Neural cell (in vitro differentiated cells): Measurements from ENCODE around the gene ADAMTSL4. TPM values are rescaled to one million over a fixed set of nuclear protein-coding genes. Genes with fewer than 3 reads are reported as not detected.

Experiments used
- H2AFZ ChIP-seq: fragments of 200-600, 300-800 bp; sonication (generic), shearing (Covaris generic); 2 replicates; pipeline ENCODE4 v1.6.0; 2014; ENCODE audit warnings: low read depth, mild to moderate bottlenecking, antibody characterized with exemption, low read length, moderate library complexity
- H3F3A ChIP-seq: fragments of 200-600 bp; shearing (Covaris generic); 2 replicates; pipeline ENCODE4 v1.6.1; 2016; ENCODE audit warnings: mild to moderate bottlenecking, moderate library complexity, mixed read lengths, antibody characterized with exemption, low read length; ENCODE audit not compliant: insufficient read depth, poor library complexity, severe bottlenecking
- H3K27ac ChIP-seq: fragments of 200-600, 300-800 bp; sonication (generic), shearing (Covaris generic); 2 replicates; pipeline ENCODE4 v1.5.1; 2014; ENCODE audit warnings: mild to moderate bottlenecking, low read length, moderate library complexity
- H3K27me3 ChIP-seq: fragments of 300-800, 200-600 bp; sonication (generic), shearing (Covaris generic); 2 replicates; pipeline ENCODE4 v1.6.0; 2014; ENCODE audit warnings: mild to moderate bottlenecking, low read depth, low read length, moderate library complexity; ENCODE audit not compliant: insufficient read depth
- H3K36me3 ChIP-seq: fragments of 300-800, 200-600 bp; sonication (generic), shearing (Covaris generic); 2 replicates; pipeline ENCODE4 v1.5.1; 2014; ENCODE audit warnings: mild to moderate bottlenecking, antibody characterized with exemption, low read length, moderate library complexity; ENCODE audit not compliant: insufficient read depth
- H3K4me2 ChIP-seq: fragments of 300-800, 200-600 bp; sonication (generic), shearing (Covaris generic); 2 replicates; pipeline ENCODE4 v1.6.0; 2014; ENCODE audit warnings: mild to moderate bottlenecking, low read length
- H3K4me3 ChIP-seq: fragments of 300-800, 200-600 bp; sonication (generic), shearing (Covaris generic); 2 replicates; pipeline ENCODE4 v1.5.1; 2014; ENCODE audit warnings: mild to moderate bottlenecking, low read length, moderate library complexity
- H3K79me2 ChIP-seq: fragments of 200-600 bp; shearing (Covaris generic); replicated peaks from 2 replicates; pipeline ENCODE4 v1.6.0; 2014; ENCODE audit warnings: mild to moderate bottlenecking, low read length, moderate library complexity; ENCODE audit not compliant: insufficient read depth
- H3K9ac ChIP-seq: fragments of 300-800, 200-600 bp; sonication (generic), shearing (Covaris generic); 2 replicates; pipeline ENCODE4 v1.6.1; 2016; ENCODE audit warnings: mild to moderate bottlenecking, low read length, mixed read lengths
- H3K9me2 ChIP-seq: fragments of 200-600 bp; shearing (Covaris generic); 2 replicates; pipeline ENCODE4 v1.6.1; 2016; ENCODE audit warnings: mild to moderate bottlenecking, low read length, mixed read lengths; ENCODE audit not compliant: insufficient read depth
- H3K9me3 ChIP-seq: fragments of 200-600, 300-800 bp; sonication (generic), shearing (Covaris generic); 2 replicates; pipeline ENCODE4 v1.6.1; 2016; ENCODE audit warnings: mild to moderate bottlenecking, mixed run types, low read length, moderate library complexity, mixed read lengths
- H4K20me1 ChIP-seq: fragments of 200-600 bp; shearing (Covaris generic); 2 replicates; pipeline ENCODE4 v1.6.1; 2016; ENCODE audit warnings: mild to moderate bottlenecking, mixed run types; ENCODE audit not compliant: insufficient read depth
- CTCF ChIP-seq: fragments of 450-650 bp; IDR thresholded peaks from 2 replicates; pipeline ENCODE4 v1.5.1; 2014; ENCODE audit warnings: antibody characterized with exemption, mild to moderate bottlenecking, moderate library complexity; ENCODE audit not compliant: poor library complexity, severe bottlenecking
- EP300 ChIP-seq: fragments of 450-650 bp; conservative IDR thresholded peaks from 2 replicates; pipeline ENCODE4 v1.6.1; 2014; ENCODE audit warnings: antibody characterized with exemption, mild to moderate bottlenecking, moderate library complexity; ENCODE audit not compliant: poor library complexity, severe bottlenecking
- EZH2 ChIP-seq: fragments of 200-600, 300-800 bp; shearing (Covaris generic), sonication (generic); IDR thresholded peaks from 2 replicates; pipeline ENCODE4 v1.6.1; 2014; ENCODE audit warnings: antibody characterized with exemption, low read length, borderline replicate concordance, mild to moderate bottlenecking; ENCODE audit not compliant: insufficient read depth, poor library complexity, severe bottlenecking
- MXI1 ChIP-seq: fragments of 450-650 bp; conservative IDR thresholded peaks from 2 replicates; pipeline ENCODE4 v1.6.1; 2014; ENCODE audit warnings: antibody characterized with exemption, mild to moderate bottlenecking; ENCODE audit not compliant: poor library complexity, severe bottlenecking
- POLR2AphosphoS5 ChIP-seq: IDR thresholded peaks from 2 replicates; pipeline ENCODE4 v1.6.1; 2012
- RAD21 ChIP-seq: fragments of 450-650 bp; conservative IDR thresholded peaks from 2 replicates; pipeline ENCODE4 v1.6.1; 2014; ENCODE audit warnings: antibody characterized with exemption, mild to moderate bottlenecking, moderate library complexity
- REST ChIP-seq: IDR thresholded peaks from 2 replicates; pipeline ENCODE4 v1.6.1; 2012; ENCODE audit warnings: borderline replicate concordance
- SMC3 ChIP-seq: fragments of 450-650 bp; conservative IDR thresholded peaks from 2 replicates; pipeline ENCODE4 v1.6.1; 2014; ENCODE audit warnings: antibody characterized with exemption, mild to moderate bottlenecking, moderate library complexity; ENCODE audit not compliant: poor library complexity
- TAF1 ChIP-seq: IDR thresholded peaks from 2 replicates; pipeline ENCODE4 v1.6.1; 2012; ENCODE audit warnings: low read depth
- polyA plus RNA-seq: library from polyadenylated mRNA; depleted of rRNA; stranded (reverse); fragments of >200 nt; gene quantifications from 2 replicates; pipeline ENCODE4 v1.2.3, GENCODE V29; 2014

ADAMTSL4 gene
- polyA plus RNA-seq, 1 donor from 2014 or later: not detected

DNA sequence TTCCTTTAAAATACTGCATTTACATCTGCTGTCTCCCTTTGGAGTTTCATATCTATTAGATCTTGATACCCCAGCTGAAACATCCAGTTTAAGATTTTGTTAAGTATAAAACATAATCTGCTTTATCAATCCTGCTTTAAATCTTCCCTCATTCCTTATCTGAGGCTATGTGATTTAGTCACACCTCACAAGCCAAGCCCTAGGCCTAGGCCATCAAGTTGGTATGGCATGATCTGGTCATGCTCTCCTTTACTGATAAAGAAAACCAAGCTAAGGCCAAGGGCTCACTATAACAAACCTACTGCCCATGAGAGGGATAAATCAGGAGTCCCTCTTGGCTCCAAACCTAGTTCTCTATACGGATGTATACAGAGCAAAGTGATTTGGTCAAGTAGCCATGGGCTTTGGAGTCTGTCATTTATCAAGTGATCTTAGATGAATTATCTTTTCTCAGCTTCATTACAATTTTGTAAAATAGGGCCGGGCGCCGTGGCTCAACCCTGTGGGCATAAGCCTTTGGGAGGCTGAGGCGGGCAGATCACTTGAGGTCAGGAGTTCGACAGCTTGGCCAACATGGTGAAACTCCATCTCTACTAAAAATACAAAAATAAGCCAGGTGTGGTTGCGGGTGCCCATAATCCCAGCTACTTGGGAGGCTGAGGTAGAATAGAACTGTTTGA lies 57.4 kb downstream of the ADAMTSL4 start:
- Histone ChIP-seq H3K4me3 (no peak overlapping the region), H3K79me2 (peaks cover 3% of the 10 kb centered on the region), H3F3A (no peaks in the 10 kb centered on the region), H3K9me2 (no peaks in the 10 kb centered on the region), H3K36me3 (no peaks in the 10 kb centered on the region), H3K4me2 (no peak overlapping the region), H3K9ac (no peak overlapping the region), H3K27me3 (no peaks in the 10 kb centered on the region), H3K9me3 (no peaks in the 10 kb centered on the region), H2AFZ (no peak overlapping the region), H3K27ac (no peak overlapping the region), H4K20me1 (no peaks in the 10 kb centered on the region)
- TF ChIP-seq SMC3 (no peak), POLR2AphosphoS5 (no peak), RAD21 (no peak), EZH2 (no peak), REST (no peak), EP300 (no peak), MXI1 (no peak), CTCF (no peak), TAF1 (no peak)

GRCh38 chr1:150609732-150610131 lies 60.5 kb downstream of the ADAMTSL4 start:
- Histone ChIP-seq H3K9ac (peak overlapping the region; percentile 29), H3K27me3 (no peaks in the 10 kb centered on the region), H3K4me3 (no peak overlapping the region), H3K9me2 (no peaks in the 10 kb centered on the region), H3K9me3 (no peaks in the 10 kb centered on the region), H4K20me1 (no peaks in the 10 kb centered on the region), H3K36me3 (no peaks in the 10 kb centered on the region), H3K4me2 (no peak overlapping the region), H3F3A (no peaks in the 10 kb centered on the region), H3K79me2 (peaks cover 3% of the 10 kb centered on the region), H2AFZ (no peak overlapping the region), H3K27ac (peak overlapping the region; percentile 57)
- peak; percentile 58 for TF ChIP-seq REST
- TF ChIP-seq RAD21: no peak
- TF ChIP-seq SMC3: no peak
- peak; percentile 26 for TF ChIP-seq POLR2AphosphoS5
- TF ChIP-seq CTCF: no peak
- no peak for TF ChIP-seq TAF1
- TF ChIP-seq EP300: no peak
- no peak for TF ChIP-seq MXI1
- no peak for TF ChIP-seq EZH2
